ENCODE data around the gene PTPN1. TPM values are rescaled to one million over a fixed set of nuclear protein-coding genes. Genes with fewer than 3 reads are reported as not detected.

The PTPN1 gene
- total and polyA plus RNA-seq, 2 of the 13 experiments (the other 11 are each of a cell fraction or from before 2014, with no cell fraction given), result 17.7 to 37.2 TPM

- TF ChIP-seq ZNF333 (CRISPR knock-in tag; IDR thresholded peaks at IDR 0.05; ENCODE audit: borderline replicate concordance) (peak; percentile 93), NFYC (CRISPR knock-in tag; IDR thresholded peaks at IDR 0.05) (no peak; the same call in 1 of the 2 replicates), BCL6 (CRISPR knock-in tag; IDR thresholded peaks at IDR 0.05) (peak; percentile 48; the same call in 1 of the 2 replicates), E2F5 (CRISPR knock-in tag; conservative IDR thresholded peaks at IDR 0.05) (no peak), ZNF251 (CRISPR knock-in tag; IDR thresholded peaks at IDR 0.05) (no peak), ZNF253 (CRISPR knock-in tag; IDR thresholded peaks at IDR 0.05; ENCODE audit: borderline replicate concordance) (no peak), AFF4 (CRISPR knock-in tag; IDR thresholded peaks at IDR 0.05) (peak; percentile 42; the same call in 1 of the 2 replicates), CAMTA2 (CRISPR knock-in tag; IDR thresholded peaks at IDR 0.05; ENCODE audit: borderline replicate concordance) (peak; percentile 96; the same call in 1 of the 2 replicates), GMEB1 (CRISPR knock-in tag; IDR thresholded peaks at IDR 0.05; ENCODE audit: borderline replicate concordance) (peak; percentile 14; the same call in 1 of the 2 replicates), ZNF720 (CRISPR knock-in tag; IDR thresholded peaks at IDR 0.05) (no peak), TERF1 (CRISPR knock-in tag; IDR thresholded peaks at IDR 0.05) (no peak), ZBTB14 (CRISPR knock-in tag; IDR thresholded peaks at IDR 0.05) (no peak), GRHL1 (CRISPR knock-in tag; conservative IDR thresholded peaks at IDR 0.05) (no peak), RCOR2 (CRISPR knock-in tag; IDR thresholded peaks at IDR 0.05) (no peak; the same call in 1 of the 2 replicates), FLYWCH1 (CRISPR knock-in tag; IDR thresholded peaks at IDR 0.05) (no peak; the same call in 1 of the 2 replicates), ZNF775 (CRISPR knock-in tag; IDR thresholded peaks at IDR 0.05; ENCODE audit: borderline replicate concordance) (no peak)
These were observed 49.4 kb upstream of the PTPN1 start (continued) for GRCh38 chr20:50460608-50461267.
